HepG2 (cell line): ENCODE measurements around the gene TDRD9. TPM values are rescaled to one million over a fixed set of nuclear protein-coding genes. Genes with fewer than 3 reads are reported as not detected.

Source experiments
- CREM ChIP-seq, 2 experiments: sonication (generic) in 1 of 2; formaldehyde crosslinking in 1 of 2; IDR thresholded peaks; 2 replicates each; pipeline versions ENCODE4 v1.4.0 to v1.6.1; 2016 to 2020; ENCODE audit warnings: antibody characterized with exemption in 1 of 2, mild to moderate bottlenecking in 1 of 2, missing genetic modification reagents in 1 of 2
- FOXK1 ChIP-seq: sonication (generic); formaldehyde crosslinking; IDR thresholded peaks from 2 replicates; pipeline ENCODE4 v1.4.0; 2020; ENCODE audit warnings: low read depth, missing genetic modification reagents, borderline replicate concordance
- HNF4G ChIP-seq, 2 experiments: sonication (generic) in 1 of 2; formaldehyde crosslinking in 1 of 2; IDR thresholded peaks; 2 replicates each; pipeline versions ENCODE4 v1.4.0 to v1.6.1; 2011 to 2020; ENCODE audit warnings: borderline replicate concordance in 2 of 2, low read depth in 2 of 2, mild to moderate bottlenecking in 2 of 2, low read length in 1 of 2, missing genetic modification reagents in 1 of 2, moderate library complexity in 1 of 2
- HOXD1 ChIP-seq: sonication (generic); formaldehyde crosslinking; IDR thresholded peaks from 2 replicates; pipeline ENCODE4 v1.5.0; 2020; ENCODE audit warnings: missing genetic modification reagents
- KMT2A ChIP-seq: sonication (generic); formaldehyde crosslinking; IDR thresholded peaks from 2 replicates; pipeline ENCODE4 v1.4.0; 2020; ENCODE audit warnings: missing genetic modification reagents
- NCOA1 ChIP-seq: sonication (generic); formaldehyde crosslinking; IDR thresholded peaks from 2 replicates; pipeline ENCODE4 v1.9.0; 2021; ENCODE audit warnings: missing genetic modification reagents
- RFX5 ChIP-seq: IDR thresholded peaks from 2 replicates; pipeline ENCODE4 v1.6.1; 2011; ENCODE audit warnings: low read depth, low read length, improper control_type of control experiment
- SETDB1 ChIP-seq: sonication (generic); formaldehyde crosslinking; IDR thresholded peaks from 2 replicates; pipeline ENCODE4 v1.5.1; 2020; ENCODE audit warnings: missing genetic modification reagents, mild to moderate bottlenecking, borderline replicate concordance
- SP2 ChIP-seq: sonication (generic); formaldehyde crosslinking; IDR thresholded peaks from 2 replicates; pipeline ENCODE4 v1.5.1; 2020; ENCODE audit warnings: mild to moderate bottlenecking, missing genetic modification reagents
- SSRP1 ChIP-seq: IDR thresholded peaks from 2 replicates; pipeline ENCODE4 v1.6.1; 2016; ENCODE audit warnings: control low read depth
- ZNF724P ChIP-seq: sonication (generic); formaldehyde crosslinking; IDR thresholded peaks from 2 replicates; pipeline ENCODE4 v1.8.0; 2022; ENCODE audit warnings: missing genetic modification reagents, borderline replicate concordance
- polyA plus RNA-seq, 8 experiments: library from polyadenylated mRNA; depleted of rRNA in 3 of 8; stranded (reverse) in 7 of 8; unstranded in 1 of 8; fragments of >200 nt; fragmentation: Illumina TruSeq in 4 of 8; extraction: Trizol in 4 of 8; gene quantifications; 2 replicates each; pipeline versions ENCODE4 v1.2.1 to v1.2.3, GENCODE V29; 2011 to 2016; ENCODE audit warnings: low read depth in 4 of 8, missing spikeins in 1 of 8, mixed read lengths in 1 of 8; ENCODE audit not compliant: insufficient read depth in 1 of 8
- total RNA-seq, 5 experiments: library from RNA; depleted of rRNA; stranded (reverse); fragments of >200 nt; fragmentation: Illumina TruSeq; extraction: Trizol; gene quantifications; 2 replicates each; pipeline ENCODE4 v1.2.3, GENCODE V29; 2016; ENCODE audit warnings: low read depth in 1 of 5
- TF ChIP-seq, protein P1 (sequence below): sonication (generic); formaldehyde crosslinking; IDR thresholded peaks from 2 replicates; pipeline ENCODE4 v1.4.0; 2020; ENCODE audit warnings: mild to moderate bottlenecking, low read depth, missing genetic modification reagents
- TF ChIP-seq, protein P2 (sequence below): IDR thresholded peaks from 2 replicates; pipeline ENCODE4 v1.6.1; 2016; ENCODE audit warnings: mild to moderate bottlenecking, missing biosample characterization, missing genetic modification reagents

Gene TDRD9
- total and polyA plus RNA-seq, 2 of the 13 experiments (the other 11 are each of a cell fraction or from before 2014, with no cell fraction given), result not detected

DNA sequence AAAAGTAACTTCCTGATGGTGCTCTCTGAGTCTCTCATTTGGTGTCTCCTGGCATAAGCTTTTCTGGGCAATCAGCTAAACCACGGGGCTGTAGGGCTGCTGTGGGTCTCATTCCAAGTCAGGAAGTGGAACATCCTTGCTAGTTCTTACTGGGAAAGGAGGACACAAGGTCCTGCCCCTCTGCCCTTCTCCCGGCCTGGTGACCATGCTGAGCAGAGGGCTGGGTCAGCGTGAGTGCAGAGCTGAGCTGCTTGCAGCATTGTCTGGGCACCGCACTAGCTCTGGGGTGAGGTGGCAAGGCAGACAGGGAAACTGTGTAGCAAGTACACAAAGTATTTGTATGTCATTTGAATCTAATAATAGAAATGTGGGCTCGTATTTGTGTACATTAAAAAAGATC lies 112.3 kb downstream of the TDRD9 start (continued):
- TF ChIP-seq, protein P1, sequence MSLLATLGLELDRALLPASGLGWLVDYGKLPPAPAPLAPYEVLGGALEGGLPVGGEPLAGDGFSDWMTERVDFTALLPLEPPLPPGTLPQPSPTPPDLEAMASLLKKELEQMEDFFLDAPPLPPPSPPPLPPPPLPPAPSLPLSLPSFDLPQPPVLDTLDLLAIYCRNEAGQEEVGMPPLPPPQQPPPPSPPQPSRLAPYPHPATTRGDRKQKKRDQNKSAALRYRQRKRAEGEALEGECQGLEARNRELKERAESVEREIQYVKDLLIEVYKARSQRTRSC (CRISPR knock-in tag), result no peak
- no peak for TF ChIP-seq SSRP1 (CRISPR knock-in tag)
- TF ChIP-seq HNF4G (IDR thresholded peaks at IDR 0.05; ENCODE audit: borderline replicate concordance, low read depth, low read length), result no peak
- TF ChIP-seq HNF4G (CRISPR knock-in tag; IDR thresholded peaks at IDR 0.05; ENCODE audit: borderline replicate concordance, low read depth), result no peak
- no peak for TF ChIP-seq SP2 (CRISPR knock-in tag)
- TF ChIP-seq NCOA1 (CRISPR knock-in tag), result no peak
- TF ChIP-seq CREM (IDR thresholded peaks at IDR 0.05), result no peak
- TF ChIP-seq CREM (CRISPR knock-in tag; IDR thresholded peaks at IDR 0.05), result no peak
- no peak for TF ChIP-seq HOXD1 (CRISPR knock-in tag)
- TF ChIP-seq FOXK1 (CRISPR knock-in tag), result no peak
- TF ChIP-seq, protein P2, sequence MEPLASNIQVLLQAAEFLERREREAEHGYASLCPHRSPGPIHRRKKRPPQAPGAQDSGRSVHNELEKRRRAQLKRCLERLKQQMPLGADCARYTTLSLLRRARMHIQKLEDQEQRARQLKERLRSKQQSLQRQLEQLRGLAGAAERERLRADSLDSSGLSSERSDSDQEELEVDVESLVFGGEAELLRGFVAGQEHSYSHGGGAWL (CRISPR knock-in tag), result no peak
- TF ChIP-seq SETDB1 (CRISPR knock-in tag), result no peak
- TF ChIP-seq ZNF724P (CRISPR knock-in tag), result no peak
- TF ChIP-seq RFX5, result no peak
- TF ChIP-seq KMT2A, result no peak
- TF ChIP-seq, all 625 proteins: peak for 0
